ENCODE measurements around the gene BICC1.

Gene BICC1

GRCh38 chr10:58477122-58477521 lies 35.5 kb upstream of the BICC1 start:
- TF ChIP-seq CTCF (conservative IDR thresholded peaks at IDR 0.05) (no peak), ZFX (IDR thresholded peaks at IDR 0.05) (no peak)
- H3K27ac ChIP-seq: no peak overlapping the region

GRCh38 chr10:58477902-58478301 lies 34.8 kb upstream of the BICC1 start:
- no peak overlapping the region for H3K27ac ChIP-seq
- TF ChIP-seq CTCF (conservative IDR thresholded peaks at IDR 0.05) (no peak), ZFX (IDR thresholded peaks at IDR 0.05) (no peak)

GRCh38 chr10:58479045-58479444 lies 33.6 kb upstream of the BICC1 start:
- no peak overlapping the region for H3K27ac ChIP-seq
- TF ChIP-seq ZFX (IDR thresholded peaks at IDR 0.05) (no peak), CTCF (conservative IDR thresholded peaks at IDR 0.05) (no peak)

DNA sequence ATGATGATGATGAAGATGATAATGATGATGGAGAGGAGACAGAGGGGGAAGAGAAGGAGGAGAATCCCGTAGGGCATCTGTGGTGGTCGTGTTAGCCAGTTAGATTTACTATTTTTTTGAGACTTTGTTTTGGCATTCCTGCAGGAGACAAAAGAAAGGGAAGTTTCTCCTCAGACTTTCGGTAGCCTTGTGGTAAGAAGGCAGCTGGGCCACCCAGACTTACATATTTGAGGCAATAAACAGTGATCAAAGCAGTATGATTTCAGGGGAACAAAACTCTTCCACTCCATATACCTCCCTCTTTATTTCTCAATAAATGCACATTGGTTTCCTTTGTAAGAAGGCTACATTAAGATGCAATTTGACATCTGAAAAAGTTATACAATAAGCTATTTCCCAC lies 32.4 kb upstream of the BICC1 start:
- no peak overlapping the region for H3K27ac ChIP-seq
- no peak for TF ChIP-seq ZFX (IDR thresholded peaks at IDR 0.05)
- TF ChIP-seq CTCF (conservative IDR thresholded peaks at IDR 0.05): no peak

DNA sequence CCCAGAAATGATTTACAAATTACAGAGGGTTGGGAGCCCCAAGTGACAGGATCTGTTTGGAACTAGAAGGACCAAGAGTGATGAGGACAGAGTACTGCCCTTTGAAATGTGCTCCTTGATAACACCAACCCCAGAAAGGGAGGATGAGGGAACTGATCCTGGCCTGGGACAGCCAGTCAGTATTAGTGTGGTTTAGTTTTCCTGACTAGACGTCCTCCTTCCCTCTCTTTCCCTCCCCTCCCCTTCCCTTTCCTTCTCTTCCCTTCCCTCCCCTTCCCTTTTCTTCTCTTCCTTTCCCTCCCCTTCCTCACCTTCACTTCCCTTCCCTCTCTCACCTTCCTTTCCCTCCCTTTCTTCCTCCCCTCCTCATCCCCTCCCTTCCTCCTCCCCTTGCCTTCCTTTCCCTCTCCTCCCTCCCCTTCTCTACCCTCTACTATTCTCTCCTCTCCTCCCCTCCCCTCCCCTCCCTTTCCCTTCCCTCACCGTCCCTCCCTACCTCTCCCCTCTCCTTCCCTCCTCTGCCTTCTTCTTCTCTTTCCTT lies 31.0 kb upstream of the BICC1 start:
- TF ChIP-seq ZFX (IDR thresholded peaks at IDR 0.05) (no peak), CTCF (conservative IDR thresholded peaks at IDR 0.05) (no peak)
- H3K27ac ChIP-seq: no peak overlapping the region

DNA sequence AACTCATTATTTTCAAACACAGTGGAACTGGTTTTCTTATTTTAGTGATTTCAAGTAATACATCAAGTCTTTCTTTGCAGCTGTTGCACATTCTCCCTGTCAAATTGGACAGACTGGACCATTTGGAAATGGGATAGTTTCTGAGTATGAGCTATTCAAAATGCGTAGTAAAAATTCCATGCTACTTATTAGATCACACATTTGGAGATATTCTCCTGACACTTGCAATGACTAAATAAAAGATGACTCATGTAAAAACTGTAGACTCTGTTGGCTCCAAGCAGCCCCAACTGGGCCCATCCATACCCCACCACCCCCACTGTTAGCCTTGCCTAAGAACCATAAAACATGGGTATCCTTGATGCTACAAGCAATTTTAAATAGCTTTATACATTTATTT lies 25.9 kb upstream of the BICC1 start:
- H3K27ac ChIP-seq: no peak overlapping the region
- no peak for TF ChIP-seq CTCF (conservative IDR thresholded peaks at IDR 0.05)
- no peak for TF ChIP-seq ZFX (IDR thresholded peaks at IDR 0.05)

DNA sequence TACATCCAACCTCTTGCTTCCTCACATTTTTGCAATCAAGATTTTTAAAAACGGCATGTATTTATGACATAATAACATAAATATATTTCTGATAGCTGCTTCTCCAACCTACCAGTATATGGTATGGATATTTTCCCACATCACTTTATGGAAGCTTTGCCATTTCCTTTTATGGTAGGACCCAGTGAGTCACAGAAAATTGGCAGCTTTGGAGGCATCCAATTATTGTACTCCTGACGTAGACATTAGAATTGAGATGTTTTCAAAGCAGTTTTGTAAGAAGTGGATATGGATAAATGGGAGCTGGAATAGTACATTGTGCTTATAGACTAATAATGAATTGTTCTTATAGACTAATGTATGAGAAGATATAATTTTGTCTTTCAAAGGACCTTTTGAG lies 23.8 kb upstream of the BICC1 start:
- no peak for TF ChIP-seq CTCF (conservative IDR thresholded peaks at IDR 0.05)
- no peak for TF ChIP-seq ZFX (IDR thresholded peaks at IDR 0.05)
- H3K27ac ChIP-seq: no peak overlapping the region
